WERI-Rb-1 (cell line): ENCODE data around the gene GPR15LG.
"Not testable (repeated sequence)": the region's sequence is repeated elsewhere in the genome, so short reads cannot be mapped to it uniquely, and the experiment has no call there.

Experiments used
- DNase-seq: peaks from one replicate; pipeline ENCODE4 v3.0.0-alpha.2; 2020
- H3K27ac ChIP-seq: fragments of 250-450 bp; sonication (Bioruptor Pico); 2 replicates; pipeline ENCODE4 v1.5.1; 2020; ENCODE audit warnings: mild to moderate bottlenecking, moderate library complexity
- H3K27me3 ChIP-seq: fragments of 250-450 bp; sonication (Bioruptor Pico); 2 replicates; pipeline ENCODE4 v1.5.1; 2021; ENCODE audit warnings: mild to moderate bottlenecking, low read depth, moderate library complexity; ENCODE audit not compliant: insufficient read depth, severe bottlenecking
- H3K36me3 ChIP-seq: fragments of 250-450 bp; sonication (Bioruptor Pico); 2 replicates; pipeline ENCODE4 v1.5.1; 2020; ENCODE audit warnings: mild to moderate bottlenecking, moderate library complexity
- H3K4me3 ChIP-seq: 2 replicates; pipeline ENCODE4 v1.5.1; 2011; ENCODE audit warnings: low read depth, mild to moderate bottlenecking, control low read depth, low read length
- H3K9me3 ChIP-seq: fragments of 250-450 bp; sonication (Bioruptor Pico); 2 replicates; pipeline ENCODE4 v1.5.1; 2021; ENCODE audit warnings: mild to moderate bottlenecking, moderate library complexity; ENCODE audit not compliant: severe bottlenecking
- TF ChIP-seq, protein P1 (sequence below): IDR thresholded peaks from 2 replicates; pipeline ENCODE4 v1.5.1; 2011; ENCODE audit warnings: low read depth, mild to moderate bottlenecking, control low read depth, inconsistent platforms, low read length

The GPR15LG gene

DNA sequence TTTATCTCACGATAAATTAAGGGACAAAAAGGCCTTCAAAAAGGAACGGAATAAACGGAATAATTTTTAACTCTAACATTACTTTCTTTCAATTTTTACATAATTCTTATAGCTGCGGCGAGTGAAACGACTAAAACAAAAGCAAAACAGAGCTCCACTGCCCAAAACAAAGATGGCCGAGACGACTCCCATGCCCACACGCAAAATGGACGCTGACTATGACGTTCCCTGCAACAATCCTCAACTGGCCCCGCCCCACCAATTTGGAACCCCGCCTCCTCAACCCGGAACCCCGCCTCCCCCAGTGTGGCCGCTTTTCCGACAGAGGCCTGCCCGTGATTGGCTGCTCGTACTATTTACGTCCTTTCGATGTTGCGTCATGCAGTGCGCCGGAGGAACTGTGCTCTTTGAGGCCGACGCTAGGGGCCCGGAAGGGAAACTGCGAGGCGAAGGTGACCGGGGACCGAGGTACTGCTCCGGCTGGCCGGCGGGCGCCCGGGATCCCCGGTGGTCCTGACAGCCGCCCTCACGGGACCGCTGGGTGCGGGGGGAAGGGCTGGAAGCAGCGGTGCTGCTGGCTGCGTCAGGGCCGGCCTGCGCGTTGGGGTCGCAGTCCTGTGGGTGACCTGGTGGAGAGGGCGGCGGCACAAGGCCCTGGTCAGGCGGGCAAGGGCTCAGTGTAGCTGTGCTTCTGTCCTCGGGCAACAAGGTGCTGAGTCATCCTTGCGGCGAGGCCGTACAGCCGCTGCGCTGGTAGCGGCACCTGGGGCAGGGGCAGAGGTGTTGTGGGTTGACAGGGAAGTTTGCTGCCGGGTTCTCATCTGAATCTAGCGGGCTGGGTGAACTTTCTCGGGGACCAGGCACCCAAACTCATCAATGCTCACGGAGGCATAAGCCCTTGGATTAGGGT is 34.2 kb upstream of the GPR15LG start, which contains the start of gene GHITM:
GHITM (plus strand) TSS at position 384 of the 910 bp plus-strand sequence. CDS start 1,992 bp downstream, outside the sequence.
- DNase-seq, result peak; percentile 99
- Histone ChIP-seq H3K9me3 (no peaks in the 10 kb centered on the region), H3K36me3 (peaks cover 31% of the 10 kb centered on the region), H3K27ac (peak within 1 kb of the TSS; percentile 78), H3K27me3 (no peaks in the 10 kb centered on the region), H3K4me3 (peak within 1 kb of the TSS; percentile 73)
- TF ChIP-seq, protein P1, sequence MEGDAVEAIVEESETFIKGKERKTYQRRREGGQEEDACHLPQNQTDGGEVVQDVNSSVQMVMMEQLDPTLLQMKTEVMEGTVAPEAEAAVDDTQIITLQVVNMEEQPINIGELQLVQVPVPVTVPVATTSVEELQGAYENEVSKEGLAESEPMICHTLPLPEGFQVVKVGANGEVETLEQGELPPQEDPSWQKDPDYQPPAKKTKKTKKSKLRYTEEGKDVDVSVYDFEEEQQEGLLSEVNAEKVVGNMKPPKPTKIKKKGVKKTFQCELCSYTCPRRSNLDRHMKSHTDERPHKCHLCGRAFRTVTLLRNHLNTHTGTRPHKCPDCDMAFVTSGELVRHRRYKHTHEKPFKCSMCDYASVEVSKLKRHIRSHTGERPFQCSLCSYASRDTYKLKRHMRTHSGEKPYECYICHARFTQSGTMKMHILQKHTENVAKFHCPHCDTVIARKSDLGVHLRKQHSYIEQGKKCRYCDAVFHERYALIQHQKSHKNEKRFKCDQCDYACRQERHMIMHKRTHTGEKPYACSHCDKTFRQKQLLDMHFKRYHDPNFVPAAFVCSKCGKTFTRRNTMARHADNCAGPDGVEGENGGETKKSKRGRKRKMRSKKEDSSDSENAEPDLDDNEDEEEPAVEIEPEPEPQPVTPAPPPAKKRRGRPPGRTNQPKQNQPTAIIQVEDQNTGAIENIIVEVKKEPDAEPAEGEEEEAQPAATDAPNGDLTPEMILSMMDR, result peak; percentile 41

DNA sequence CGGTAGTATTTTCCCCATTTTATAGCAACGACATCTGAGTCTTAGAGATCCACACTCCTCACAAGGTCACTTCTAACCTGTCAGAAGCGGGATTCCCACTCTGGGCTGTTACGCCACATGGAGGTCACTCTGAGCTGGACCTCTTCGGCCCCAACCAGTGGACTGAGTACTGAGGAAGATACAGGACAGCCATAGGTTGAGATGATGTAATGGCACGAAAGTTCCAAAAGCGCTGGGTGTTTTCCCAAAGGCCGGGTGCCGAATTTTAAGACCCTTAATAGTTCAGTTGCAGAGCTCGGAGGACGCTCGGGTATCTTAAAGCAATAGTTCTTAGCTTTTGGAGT is 33.6 kb upstream of the GPR15LG start:
- TF ChIP-seq, protein P1, result no peak
- no peaks in the 10 kb centered on the region for H3K9me3 ChIP-seq
- H3K27me3 ChIP-seq, result no peaks in the 10 kb centered on the region
- peaks cover 38% of the 10 kb centered on the region for H3K36me3 ChIP-seq
- peak; percentile 21 for DNase-seq
- peak overlapping the region; percentile 78 for H3K27ac ChIP-seq
- peak overlapping the region; percentile 73 for H3K4me3 ChIP-seq

DNA sequence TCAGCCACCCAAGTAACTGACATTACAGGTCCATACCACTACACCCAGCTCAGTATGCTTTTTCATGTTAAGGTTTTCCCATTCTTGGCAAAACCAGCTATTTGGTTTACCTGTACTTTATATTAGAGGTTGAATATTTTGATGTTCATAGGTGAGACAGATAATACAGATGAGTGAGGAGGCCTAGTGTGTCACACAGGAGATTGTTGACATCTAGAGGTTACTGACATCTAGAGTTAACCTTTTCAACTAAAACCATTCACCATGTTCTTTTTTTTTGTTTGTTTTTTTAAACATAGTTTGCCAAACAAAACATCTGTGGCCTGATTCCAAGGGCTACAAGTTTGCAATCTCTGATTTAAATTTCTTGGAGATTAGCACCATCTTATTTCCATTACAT is 26.3 kb upstream of the GPR15LG start:
- Histone ChIP-seq H3K4me3 (no peak overlapping the region), H3K9me3 (no peaks in the 10 kb centered on the region), H3K27me3 (no peaks in the 10 kb centered on the region), H3K36me3 (peaks cover 82% of the 10 kb centered on the region), H3K27ac (no peak overlapping the region)
- no peak for DNase-seq
- TF ChIP-seq, protein P1, result no peak

DNA sequence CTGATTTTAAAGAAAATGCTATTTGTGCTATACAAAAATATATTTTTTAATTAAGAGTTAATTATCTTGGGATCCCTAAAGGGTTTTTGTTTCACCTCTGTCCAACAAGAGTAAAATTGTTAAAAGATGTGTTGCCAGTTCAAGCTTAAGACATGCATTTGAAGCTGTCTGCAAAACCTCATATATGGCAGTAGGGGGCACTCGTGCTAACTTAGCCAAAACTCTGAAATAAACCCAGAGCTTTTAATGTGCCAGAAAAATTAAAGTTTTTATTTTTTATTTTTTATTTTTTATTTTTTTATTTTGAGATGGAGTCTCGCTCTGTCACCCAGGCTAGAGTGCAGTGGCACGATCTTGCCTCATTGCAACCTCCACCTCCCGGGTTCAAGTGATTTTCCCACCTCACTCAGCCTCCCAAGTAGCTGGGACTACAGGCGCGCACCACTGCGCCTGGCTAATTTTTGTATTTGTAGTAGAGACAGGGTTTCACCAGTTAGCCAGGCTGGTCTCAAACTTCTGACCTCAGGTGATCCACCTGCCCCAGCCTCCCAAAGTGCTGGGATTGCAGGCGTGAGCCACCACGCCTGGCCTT is 25.5 kb upstream of the GPR15LG start:
- TF ChIP-seq, protein P1, result peak; percentile 53; the same call in 1 of the 2 replicates
- H3K27me3 ChIP-seq, H3K9me3 ChIP-seq, DNase-seq, H3K27ac ChIP-seq, H3K4me3 ChIP-seq: not testable (repeated sequence)
- peaks cover 80% of the 10 kb centered on the region for H3K36me3 ChIP-seq

DNA sequence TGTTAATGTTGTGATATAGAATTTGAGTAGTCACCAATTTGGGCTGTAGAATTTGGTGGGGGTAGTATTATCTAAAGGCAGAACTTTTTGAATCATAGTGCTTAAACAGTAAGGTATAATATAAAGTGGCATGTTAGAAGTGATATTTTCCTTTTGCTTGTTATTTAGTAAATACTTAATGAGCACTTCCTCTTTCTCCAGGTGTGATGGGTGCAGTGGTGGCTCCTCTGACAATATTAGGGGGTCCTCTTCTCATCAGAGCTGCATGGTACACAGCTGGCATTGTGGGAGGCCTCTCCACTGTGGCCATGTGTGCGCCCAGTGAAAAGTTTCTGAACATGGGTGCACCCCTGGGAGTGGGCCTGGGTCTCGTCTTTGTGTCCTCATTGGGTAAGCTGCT is 23.7 kb upstream of the GPR15LG start:
- Histone ChIP-seq H3K36me3 (peaks cover 78% of the 10 kb centered on the region), H3K27ac (no peak overlapping the region), H3K4me3 (no peak overlapping the region), H3K27me3 (no peaks in the 10 kb centered on the region), H3K9me3 (no peaks in the 10 kb centered on the region)
- TF ChIP-seq, protein P1, result no peak
- no peak for DNase-seq
